HG03521 (cell line): ENCODE data around the gene ISM1.
A peak's percentile ranks its signal among the peaks of the same experiment; 100 is the strongest.

Experiments
- ATAC-seq: cut with Tn5 transposase; IDR thresholded peaks from one replicate; pipeline ENCODE4 v1.9.1; 2021; ENCODE audit warnings: mild to moderate bottlenecking, moderate library complexity; ENCODE audit not compliant: unreplicated experiment

ISM1 gene

GRCh38 chr20:13302647-13303450, 81.8 kb downstream of the ISM1 start:
- ATAC-seq = peak; percentile 85

DNA sequence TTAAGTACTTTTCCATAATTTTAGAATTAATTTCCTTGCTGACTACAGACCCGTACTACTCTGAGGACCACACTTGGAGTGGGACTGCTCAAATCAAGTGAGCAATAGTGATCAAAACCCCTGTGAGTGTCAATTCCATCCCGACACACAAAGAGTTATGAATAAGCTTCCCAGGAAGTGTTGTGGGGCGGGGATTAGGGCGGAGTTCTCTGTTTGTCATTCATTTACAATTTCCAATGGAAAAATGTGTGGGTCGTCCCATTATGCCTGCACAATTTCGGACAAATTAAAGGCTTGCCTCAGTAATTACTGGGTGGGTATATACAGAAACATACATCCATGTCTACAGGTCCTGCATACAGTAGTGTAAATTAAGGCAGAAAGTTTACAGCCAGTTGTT, 84.2 kb downstream of the ISM1 start:
- no peak for ATAC-seq

DNA sequence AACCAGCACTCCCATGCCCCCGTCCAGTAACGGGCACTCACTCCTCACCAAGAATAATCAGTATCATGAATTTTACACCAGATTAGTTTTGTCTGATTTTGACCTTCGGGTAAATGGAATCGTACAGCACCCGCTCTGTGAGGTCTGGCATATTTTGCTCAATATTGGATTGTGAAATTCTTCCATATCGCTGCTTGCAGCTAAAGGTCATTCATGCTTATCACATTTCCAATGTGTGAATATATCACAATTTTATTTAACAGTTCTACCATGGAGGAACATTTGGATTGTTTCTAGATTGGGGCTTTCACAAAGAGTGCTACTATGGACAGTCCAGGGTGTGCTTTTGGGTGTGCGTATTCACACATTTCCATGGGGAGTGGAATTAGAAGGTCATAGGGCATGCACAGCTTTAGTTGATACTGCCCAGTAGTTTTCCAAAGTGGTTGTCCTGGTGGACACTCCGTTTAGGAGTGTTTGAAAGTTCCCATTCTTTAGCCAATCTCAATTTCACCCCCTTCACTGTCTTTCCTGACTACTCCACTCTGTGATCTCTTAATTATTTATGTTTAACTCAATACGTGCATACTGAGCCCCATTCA, 86.6 kb downstream of the ISM1 start:
- no peak for ATAC-seq

DNA sequence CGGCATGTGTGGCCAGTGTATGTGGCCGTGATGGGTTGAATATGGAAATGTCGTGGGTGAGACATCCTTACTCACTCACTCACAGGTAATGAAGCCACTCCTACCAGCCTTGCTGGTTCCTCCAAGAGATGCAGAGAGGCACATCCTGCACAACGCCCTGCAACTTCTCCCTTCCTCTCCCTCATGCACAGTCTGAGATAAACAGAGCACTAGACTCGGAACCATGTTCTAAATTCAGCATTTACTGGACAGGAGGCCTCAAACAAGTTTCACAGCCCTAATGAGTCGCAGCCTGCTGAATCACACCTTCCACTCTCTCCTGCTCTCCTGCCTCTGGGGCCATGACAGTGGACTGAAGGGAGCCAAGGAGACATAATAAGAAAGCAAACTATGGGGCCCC, 91.2 kb downstream of the ISM1 start:
- no peak for ATAC-seq

GRCh38 chr20:13313201-13313600, 92.1 kb downstream of the ISM1 start:
- no peak for ATAC-seq

DNA sequence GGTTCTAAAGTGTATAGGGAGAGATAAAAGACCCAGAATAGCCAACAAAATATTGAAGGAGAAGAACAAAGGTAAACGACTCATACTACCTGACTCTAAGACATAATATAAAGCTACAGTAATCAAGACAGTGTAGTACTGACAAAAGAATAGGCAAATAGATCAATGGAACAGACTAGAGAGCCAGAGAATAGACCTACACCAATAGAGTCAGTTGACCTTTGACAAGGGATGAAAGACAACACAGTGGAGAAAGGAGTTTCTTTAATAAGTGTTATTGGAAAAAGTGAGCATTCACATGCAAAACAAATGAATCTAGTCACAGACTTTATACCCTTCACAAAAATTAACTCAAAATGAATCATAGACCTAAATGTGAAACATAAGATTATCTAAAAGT, 96.4 kb downstream of the ISM1 start:
- ATAC-seq = no peak

DNA sequence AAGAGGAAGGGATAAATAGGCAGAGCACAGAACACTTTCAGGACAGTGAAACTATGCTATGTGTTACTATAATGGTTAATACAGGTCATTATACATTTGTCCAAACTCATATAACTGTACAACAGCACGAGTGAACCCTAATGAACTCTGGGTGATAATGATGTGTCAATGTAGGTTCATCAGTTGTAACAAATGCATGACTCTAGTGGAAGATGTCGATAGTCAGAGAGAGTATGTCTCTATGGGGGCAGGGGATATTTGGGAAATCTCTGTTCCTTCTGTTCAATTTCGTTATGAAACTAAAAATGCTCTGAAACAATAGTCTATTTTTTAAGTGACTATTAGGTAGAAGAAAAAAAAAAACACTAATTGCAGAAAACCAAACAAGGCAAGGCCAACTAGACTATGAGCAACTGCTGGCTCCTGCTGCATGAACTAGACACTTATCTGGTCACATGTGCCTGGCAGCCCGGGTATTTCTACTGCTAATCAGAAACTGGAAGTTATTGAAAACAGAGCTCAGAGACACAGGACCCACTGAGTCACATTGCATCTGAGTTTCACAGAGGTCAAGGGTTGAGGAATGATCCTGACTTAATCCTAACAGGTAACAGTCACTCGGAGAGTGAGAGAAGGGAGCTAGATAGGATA, 97.9 kb downstream of the ISM1 start:
- ATAC-seq = no peak

DNA sequence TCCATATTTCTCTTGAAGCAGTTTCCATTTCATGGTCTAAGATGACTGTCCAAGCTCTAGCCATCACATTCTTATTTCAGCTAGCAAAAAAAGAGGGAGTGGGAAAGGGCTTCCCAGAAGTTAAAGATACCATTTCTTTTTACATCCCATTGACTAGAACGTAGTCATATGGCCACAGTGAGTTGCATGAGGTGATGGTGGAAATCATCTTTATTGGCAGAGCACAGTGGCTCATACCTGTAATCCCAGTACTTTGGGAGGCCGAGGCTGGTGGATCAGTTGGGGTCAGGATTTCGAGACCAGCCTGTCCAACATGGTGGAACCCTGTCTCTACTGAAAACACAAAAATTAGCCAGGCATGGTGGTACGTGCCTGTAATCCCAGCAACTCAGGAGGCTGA, 99.6 kb downstream of the ISM1 start:
- ATAC-seq = no peak

DNA sequence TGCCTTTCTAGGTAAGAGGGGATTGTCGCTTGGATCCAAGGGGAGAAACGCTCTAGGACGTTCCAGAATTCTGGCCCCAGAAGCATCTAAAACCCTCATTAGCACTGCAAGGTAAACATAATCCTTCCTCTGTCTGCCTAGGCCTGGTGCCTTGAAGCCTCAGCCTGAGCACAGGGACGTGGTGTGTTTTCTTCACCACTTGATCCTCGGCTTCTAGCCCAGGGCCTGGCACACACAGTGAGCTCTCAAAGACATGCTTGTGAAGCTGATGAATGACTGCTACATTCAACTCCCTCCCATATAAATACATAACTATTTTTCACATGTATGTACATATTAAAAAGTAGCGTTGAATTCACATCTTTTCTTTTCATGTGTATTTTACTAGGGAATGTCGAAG, 100.3 kb downstream of the ISM1 start:
- ATAC-seq = no peak

GRCh38 chr20:13322198-13322597, 101.1 kb downstream of the ISM1 start:
- ATAC-seq = no peak

GRCh38 chr20:13322621-13323020, 101.5 kb downstream of the ISM1 start:
- no peak for ATAC-seq

DNA sequence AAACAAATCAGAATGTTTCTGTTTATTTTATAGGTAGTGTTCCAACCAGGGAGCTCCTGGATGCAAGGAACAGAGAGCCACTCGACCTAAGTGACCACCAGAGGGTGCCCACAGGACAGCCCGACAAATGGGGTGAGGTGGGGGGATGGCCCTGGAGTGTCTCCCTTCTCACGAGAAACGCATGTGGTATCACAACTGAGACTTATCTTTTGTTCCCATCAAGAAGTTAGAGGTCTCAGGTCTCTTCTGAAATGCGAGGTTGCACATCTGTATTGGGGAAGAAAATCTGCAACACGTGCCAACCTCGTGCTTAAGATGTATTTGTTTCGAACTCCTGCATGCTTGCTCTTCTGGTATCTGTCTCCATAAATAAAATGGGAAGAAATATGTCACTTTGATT, 104.0 kb downstream of the ISM1 start:
- ATAC-seq = no peak

- ATAC-seq = no peak
Measured at GRCh38 chr20:13325796-13326340, 104.8 kb downstream of the ISM1 start.

GRCh38 chr20:13331536-13331935, 110.5 kb downstream of the ISM1 start:
- ATAC-seq = no peak

- no peak for ATAC-seq
Measured at GRCh38 chr20:13333036-13333435, 112.0 kb downstream of the ISM1 start.

- ATAC-seq = no peak
Measured at GRCh38 chr20:13333793-13334192, 112.7 kb downstream of the ISM1 start.

DNA sequence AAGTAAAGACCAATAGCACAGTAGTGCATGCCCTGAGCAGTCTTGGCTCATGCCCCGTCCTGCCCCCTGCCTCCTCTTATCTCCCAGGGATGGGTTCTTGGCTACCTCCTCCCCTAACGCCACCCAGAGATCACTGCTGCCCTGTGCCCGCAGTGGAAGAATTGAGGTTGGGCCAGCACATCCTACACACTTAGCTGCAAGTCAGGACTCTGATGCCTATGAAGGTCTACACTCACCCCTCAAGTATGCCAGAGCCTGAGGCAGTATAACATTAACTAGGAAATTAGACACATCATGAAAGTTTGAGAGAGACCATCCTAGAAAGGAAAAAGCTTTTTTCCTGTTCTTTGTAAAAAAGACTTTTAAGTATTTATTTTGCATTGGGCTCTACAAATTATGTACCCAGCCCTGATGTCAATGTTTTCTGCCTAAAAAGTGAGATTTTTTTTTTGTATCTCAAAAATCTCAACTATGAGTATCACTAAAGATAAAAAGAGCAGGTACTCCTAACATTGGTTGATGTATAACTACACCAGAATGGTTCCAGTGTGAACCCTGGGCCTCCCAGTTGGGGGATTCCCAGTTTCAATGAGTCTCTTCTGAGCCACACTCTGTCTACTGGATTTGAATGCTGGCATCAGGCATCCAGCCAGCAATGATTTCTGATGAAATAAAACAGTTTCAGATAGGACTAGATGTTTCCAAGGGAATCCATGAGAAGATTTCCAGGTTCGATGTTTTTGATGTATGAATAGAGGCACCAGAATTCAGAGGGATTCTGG, 115.4 kb downstream of the ISM1 start:
- ATAC-seq = no peak

- no peak for ATAC-seq
Measured at GRCh38 chr20:13337090-13337784, 116.2 kb downstream of the ISM1 start.

- ATAC-seq = no peak
Measured at GRCh38 chr20:13338097-13338661, 117.1 kb downstream of the ISM1 start.

- no peak for ATAC-seq
Measured at GRCh38 chr20:13338999-13339411, 117.9 kb downstream of the ISM1 start.
